ENCODE data around the gene MYO9B.

The MYO9B gene

GRCh38 chr19:17210296-17210695, 134.7 kb downstream of the MYO9B start:
- H3K27ac ChIP-seq (ENCODE audit: low read length), result no peak overlapping the region
- H4K20me1 ChIP-seq (ENCODE audit: insufficient read depth, low read length), result no peaks in the 10 kb centered on the region
- H3K4me3 ChIP-seq (ENCODE audit: low read length), result no peak overlapping the region
- H3K9me3 ChIP-seq (ENCODE audit: insufficient read depth, low read length), result no peaks in the 10 kb centered on the region
- H3K27me3 ChIP-seq (ENCODE audit: low read depth, low read length), result no peaks in the 10 kb centered on the region
- H2AFZ ChIP-seq (ENCODE audit: low read depth, low read length), result no peak overlapping the region
- H3K4me1 ChIP-seq (ENCODE audit: low read length), result peaks cover 6% of the 10 kb centered on the region
- TF ChIP-seq, protein P1, sequence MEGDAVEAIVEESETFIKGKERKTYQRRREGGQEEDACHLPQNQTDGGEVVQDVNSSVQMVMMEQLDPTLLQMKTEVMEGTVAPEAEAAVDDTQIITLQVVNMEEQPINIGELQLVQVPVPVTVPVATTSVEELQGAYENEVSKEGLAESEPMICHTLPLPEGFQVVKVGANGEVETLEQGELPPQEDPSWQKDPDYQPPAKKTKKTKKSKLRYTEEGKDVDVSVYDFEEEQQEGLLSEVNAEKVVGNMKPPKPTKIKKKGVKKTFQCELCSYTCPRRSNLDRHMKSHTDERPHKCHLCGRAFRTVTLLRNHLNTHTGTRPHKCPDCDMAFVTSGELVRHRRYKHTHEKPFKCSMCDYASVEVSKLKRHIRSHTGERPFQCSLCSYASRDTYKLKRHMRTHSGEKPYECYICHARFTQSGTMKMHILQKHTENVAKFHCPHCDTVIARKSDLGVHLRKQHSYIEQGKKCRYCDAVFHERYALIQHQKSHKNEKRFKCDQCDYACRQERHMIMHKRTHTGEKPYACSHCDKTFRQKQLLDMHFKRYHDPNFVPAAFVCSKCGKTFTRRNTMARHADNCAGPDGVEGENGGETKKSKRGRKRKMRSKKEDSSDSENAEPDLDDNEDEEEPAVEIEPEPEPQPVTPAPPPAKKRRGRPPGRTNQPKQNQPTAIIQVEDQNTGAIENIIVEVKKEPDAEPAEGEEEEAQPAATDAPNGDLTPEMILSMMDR (IDR thresholded peaks at IDR 0.05; ENCODE audit: low read depth, low read length), result no peak
- no peak for TF ChIP-seq EZH2phosphoT487 (IDR thresholded peaks at IDR 0.05; ENCODE audit: low read depth)
- H3K4me2 ChIP-seq (ENCODE audit: low read length), result no peak overlapping the region
- no peaks in the 10 kb centered on the region for H3K79me2 ChIP-seq (ENCODE audit: low read length)
- H3K36me3 ChIP-seq (replicated peaks; ENCODE audit: low read depth, low read length), result peaks cover 52% of the 10 kb centered on the region
- no peak overlapping the region for H3K9ac ChIP-seq (ENCODE audit: low read length)

- Histone ChIP-seq H2AFZ (ENCODE audit: low read depth, low read length) (no peak overlapping the region), H3K79me2 (ENCODE audit: low read length) (no peaks in the 10 kb centered on the region), H3K27ac (ENCODE audit: low read length) (no peak overlapping the region), H3K27me3 (ENCODE audit: low read depth, low read length) (no peaks in the 10 kb centered on the region), H3K4me3 (ENCODE audit: low read length) (no peak overlapping the region), H3K36me3 (replicated peaks; ENCODE audit: low read depth, low read length) (peaks cover 46% of the 10 kb centered on the region), H3K9me3 (ENCODE audit: insufficient read depth, low read length) (no peaks in the 10 kb centered on the region), H4K20me1 (ENCODE audit: insufficient read depth, low read length) (no peaks in the 10 kb centered on the region), H3K4me2 (ENCODE audit: low read length) (no peak overlapping the region), H3K9ac (ENCODE audit: low read length) (no peak overlapping the region), H3K4me1 (ENCODE audit: low read length) (peaks cover 13% of the 10 kb centered on the region)
- TF ChIP-seq, protein P1 (IDR thresholded peaks at IDR 0.05; ENCODE audit: low read depth, low read length), result no peak
- TF ChIP-seq EZH2phosphoT487 (IDR thresholded peaks at IDR 0.05; ENCODE audit: low read depth), result no peak
Observed at GRCh38 chr19:17211547-17212446, 136.2 kb downstream of the MYO9B start.

DNA sequence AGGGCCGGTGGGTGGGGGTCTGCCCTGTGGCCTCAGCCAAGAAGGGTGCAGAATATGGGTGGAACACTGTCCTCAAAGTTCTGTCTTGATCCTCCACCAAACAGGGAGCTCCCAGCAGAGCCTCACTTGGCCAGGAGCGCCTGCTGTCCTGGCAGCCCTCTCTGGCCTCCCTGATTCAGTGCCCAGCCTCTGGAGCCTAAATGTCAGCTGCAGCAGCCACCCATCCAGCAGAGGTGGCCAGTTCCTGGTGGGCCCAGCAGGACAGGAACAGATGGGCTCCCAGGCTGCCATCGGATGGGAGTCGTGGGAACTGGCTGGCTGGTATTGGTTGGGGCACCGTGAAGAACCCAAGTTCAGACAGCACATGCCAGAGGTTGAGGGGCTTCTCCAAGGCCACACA, 137.8 kb downstream of the MYO9B start:
- H3K4me1 ChIP-seq (ENCODE audit: low read length), result peaks cover 13% of the 10 kb centered on the region
- no peak overlapping the region for H3K4me3 ChIP-seq (ENCODE audit: low read length)
- H4K20me1 ChIP-seq (ENCODE audit: insufficient read depth, low read length), result no peaks in the 10 kb centered on the region
- no peak overlapping the region for H3K9ac ChIP-seq (ENCODE audit: low read length)
- peaks cover 49% of the 10 kb centered on the region for H3K36me3 ChIP-seq (replicated peaks; ENCODE audit: low read depth, low read length)
- H3K27me3 ChIP-seq (ENCODE audit: low read depth, low read length), result no peaks in the 10 kb centered on the region
- TF ChIP-seq EZH2phosphoT487 (IDR thresholded peaks at IDR 0.05; ENCODE audit: low read depth), result no peak
- TF ChIP-seq, protein P1 (IDR thresholded peaks at IDR 0.05; ENCODE audit: low read depth, low read length), result no peak
- H3K79me2 ChIP-seq (ENCODE audit: low read length), result no peaks in the 10 kb centered on the region
- no peak overlapping the region for H3K4me2 ChIP-seq (ENCODE audit: low read length)
- H3K27ac ChIP-seq (ENCODE audit: low read length), result no peak overlapping the region
- no peak overlapping the region for H2AFZ ChIP-seq (ENCODE audit: low read depth, low read length)
- H3K9me3 ChIP-seq (ENCODE audit: insufficient read depth, low read length), result no peaks in the 10 kb centered on the region

DNA sequence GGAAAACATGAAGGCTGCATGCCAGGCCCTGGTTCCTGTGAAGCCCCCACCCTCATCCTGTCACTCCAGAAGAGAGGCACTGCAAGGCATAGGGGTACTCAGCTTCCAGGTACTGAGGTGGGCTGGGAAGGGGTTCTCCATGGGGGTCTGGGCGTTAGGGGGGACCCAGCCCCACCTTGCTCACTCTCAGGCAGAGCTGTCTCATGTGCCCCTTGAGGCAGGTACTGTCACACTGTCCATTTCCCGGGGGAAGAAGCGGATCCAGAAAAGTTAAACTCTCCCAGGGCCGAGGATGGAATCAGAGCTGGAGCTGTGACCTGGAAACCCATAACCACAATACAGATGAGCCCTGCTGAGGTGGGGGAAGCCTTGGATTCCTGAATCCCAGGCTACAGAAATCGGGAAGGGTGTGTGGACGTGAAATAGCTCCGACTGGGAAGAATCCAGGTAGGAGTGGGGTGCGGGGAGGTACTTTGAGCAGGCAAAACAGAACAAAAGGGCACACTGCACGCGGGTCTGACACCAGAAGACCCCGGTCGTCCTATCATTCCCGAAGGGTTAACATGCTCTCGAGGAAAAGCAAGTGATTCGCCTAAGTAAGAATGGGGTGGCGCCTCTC, 139.0 kb downstream of the MYO9B start:
- Histone ChIP-seq H3K27me3 (ENCODE audit: low read depth, low read length) (no peaks in the 10 kb centered on the region), H3K4me2 (ENCODE audit: low read length) (peak overlapping the region; percentile 70), H3K79me2 (ENCODE audit: low read length) (no peaks in the 10 kb centered on the region), H2AFZ (ENCODE audit: low read depth, low read length) (peak overlapping the region; percentile 24), H3K4me3 (ENCODE audit: low read length) (peak overlapping the region; percentile 84), H3K9ac (ENCODE audit: low read length) (peak overlapping the region; percentile 87), H3K9me3 (ENCODE audit: insufficient read depth, low read length) (no peaks in the 10 kb centered on the region), H3K27ac (ENCODE audit: low read length) (peak overlapping the region; percentile 73), H3K36me3 (replicated peaks; ENCODE audit: low read depth, low read length) (peaks cover 46% of the 10 kb centered on the region), H4K20me1 (ENCODE audit: insufficient read depth, low read length) (no peaks in the 10 kb centered on the region), H3K4me1 (ENCODE audit: low read length) (peaks cover 13% of the 10 kb centered on the region)
- TF ChIP-seq, protein P1 (IDR thresholded peaks at IDR 0.05; ENCODE audit: low read depth, low read length), result no peak
- no peak for TF ChIP-seq EZH2phosphoT487 (IDR thresholded peaks at IDR 0.05; ENCODE audit: low read depth)

Measured in OCI-LY3 (cell line).